ENCODE results near the gene CIAPIN1.

DNA sequence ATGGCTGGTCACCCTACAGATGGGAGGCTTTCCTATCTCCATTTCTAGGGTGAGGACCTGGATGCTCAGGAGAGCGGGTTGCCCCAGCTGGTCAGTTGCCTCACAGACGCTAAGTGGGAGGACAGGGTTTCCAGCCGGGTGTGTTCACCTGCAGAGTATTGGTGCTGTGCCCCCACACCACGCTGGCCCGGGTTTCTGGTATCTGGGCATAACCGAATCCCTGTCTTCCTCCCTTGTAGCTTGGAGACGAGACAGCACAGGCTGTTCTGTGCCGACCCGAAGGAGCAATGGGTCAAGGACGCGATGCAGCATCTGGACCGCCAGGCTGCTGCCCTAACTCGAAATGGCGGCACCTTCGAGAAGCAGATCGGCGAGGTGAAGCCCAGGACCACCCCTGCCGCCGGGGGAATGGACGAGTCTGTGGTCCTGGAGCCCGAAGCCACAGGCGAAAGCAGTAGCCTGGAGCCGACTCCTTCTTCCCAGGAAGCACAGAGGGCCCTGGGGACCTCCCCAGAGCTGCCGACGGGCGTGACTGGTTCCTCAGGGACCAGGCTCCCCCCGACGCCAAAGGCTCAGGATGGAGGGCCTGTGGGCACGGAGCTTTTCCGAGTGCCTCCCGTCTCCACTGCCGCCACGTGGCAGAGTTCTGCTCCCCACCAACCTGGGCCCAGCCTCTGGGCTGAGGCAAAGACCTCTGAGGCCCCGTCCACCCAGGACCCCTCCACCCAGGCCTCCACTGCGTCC is 65.2 kb downstream of the CIAPIN1 start:
- no peak for TF ChIP-seq TAF1 (IDR thresholded peaks at IDR 0.05; ENCODE audit: borderline replicate concordance, insufficient read depth, low read length)
- no peak for TF ChIP-seq SIN3A (IDR thresholded peaks at IDR 0.05; ENCODE audit: borderline replicate concordance, insufficient read depth, low read length)
- TF ChIP-seq POLR2AphosphoS5 (IDR thresholded peaks at IDR 0.05; ENCODE audit: low read depth, low read length) = no peak
- TF ChIP-seq, protein P1, sequence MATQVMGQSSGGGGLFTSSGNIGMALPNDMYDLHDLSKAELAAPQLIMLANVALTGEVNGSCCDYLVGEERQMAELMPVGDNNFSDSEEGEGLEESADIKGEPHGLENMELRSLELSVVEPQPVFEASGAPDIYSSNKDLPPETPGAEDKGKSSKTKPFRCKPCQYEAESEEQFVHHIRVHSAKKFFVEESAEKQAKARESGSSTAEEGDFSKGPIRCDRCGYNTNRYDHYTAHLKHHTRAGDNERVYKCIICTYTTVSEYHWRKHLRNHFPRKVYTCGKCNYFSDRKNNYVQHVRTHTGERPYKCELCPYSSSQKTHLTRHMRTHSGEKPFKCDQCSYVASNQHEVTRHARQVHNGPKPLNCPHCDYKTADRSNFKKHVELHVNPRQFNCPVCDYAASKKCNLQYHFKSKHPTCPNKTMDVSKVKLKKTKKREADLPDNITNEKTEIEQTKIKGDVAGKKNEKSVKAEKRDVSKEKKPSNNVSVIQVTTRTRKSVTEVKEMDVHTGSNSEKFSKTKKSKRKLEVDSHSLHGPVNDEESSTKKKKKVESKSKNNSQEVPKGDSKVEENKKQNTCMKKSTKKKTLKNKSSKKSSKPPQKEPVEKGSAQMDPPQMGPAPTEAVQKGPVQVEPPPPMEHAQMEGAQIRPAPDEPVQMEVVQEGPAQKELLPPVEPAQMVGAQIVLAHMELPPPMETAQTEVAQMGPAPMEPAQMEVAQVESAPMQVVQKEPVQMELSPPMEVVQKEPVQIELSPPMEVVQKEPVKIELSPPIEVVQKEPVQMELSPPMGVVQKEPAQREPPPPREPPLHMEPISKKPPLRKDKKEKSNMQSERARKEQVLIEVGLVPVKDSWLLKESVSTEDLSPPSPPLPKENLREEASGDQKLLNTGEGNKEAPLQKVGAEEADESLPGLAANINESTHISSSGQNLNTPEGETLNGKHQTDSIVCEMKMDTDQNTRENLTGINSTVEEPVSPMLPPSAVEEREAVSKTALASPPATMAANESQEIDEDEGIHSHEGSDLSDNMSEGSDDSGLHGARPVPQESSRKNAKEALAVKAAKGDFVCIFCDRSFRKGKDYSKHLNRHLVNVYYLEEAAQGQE (IDR thresholded peaks at IDR 0.05; ENCODE audit: insufficient read depth in 1 of 2, low read depth in 2 of 2, low read length in 2 of 2) = no peak

All from PFSK-1 (cell line).